ENCODE results near the gene BRD1. TPM values are rescaled to one million over a fixed set of nuclear protein-coding genes. Genes with fewer than 3 reads are reported as not detected.

Gene BRD1
- total RNA-seq, 4 donors from 2014 or later, result 15.6 to 25.2 (median 18.1) TPM

DNA sequence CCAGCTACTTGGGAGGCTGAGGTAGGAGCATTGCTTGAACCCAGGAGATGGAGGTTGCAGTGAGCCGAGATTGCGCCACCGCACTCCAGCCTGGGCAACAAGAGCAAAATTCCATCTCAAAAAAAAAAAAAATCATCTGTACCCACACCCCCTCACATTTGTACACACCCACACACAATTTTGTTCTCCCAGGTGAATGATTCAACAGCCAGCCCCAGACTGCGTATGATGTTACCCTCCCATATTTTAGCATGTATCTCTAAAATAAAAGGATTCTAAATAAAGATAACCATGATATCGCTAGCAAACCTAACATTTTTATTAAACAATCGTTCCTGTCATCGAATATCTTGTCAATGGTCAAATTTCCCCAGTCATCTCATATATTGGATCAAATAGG, 65.8 kb downstream of the BRD1 start:
- H3K27ac ChIP-seq, result no peak overlapping the region
- DNase-seq (no peak), ATAC-seq (no peak)
- no peaks in the 10 kb centered on the region for H3K27me3 ChIP-seq
- TF ChIP-seq, protein P1, sequence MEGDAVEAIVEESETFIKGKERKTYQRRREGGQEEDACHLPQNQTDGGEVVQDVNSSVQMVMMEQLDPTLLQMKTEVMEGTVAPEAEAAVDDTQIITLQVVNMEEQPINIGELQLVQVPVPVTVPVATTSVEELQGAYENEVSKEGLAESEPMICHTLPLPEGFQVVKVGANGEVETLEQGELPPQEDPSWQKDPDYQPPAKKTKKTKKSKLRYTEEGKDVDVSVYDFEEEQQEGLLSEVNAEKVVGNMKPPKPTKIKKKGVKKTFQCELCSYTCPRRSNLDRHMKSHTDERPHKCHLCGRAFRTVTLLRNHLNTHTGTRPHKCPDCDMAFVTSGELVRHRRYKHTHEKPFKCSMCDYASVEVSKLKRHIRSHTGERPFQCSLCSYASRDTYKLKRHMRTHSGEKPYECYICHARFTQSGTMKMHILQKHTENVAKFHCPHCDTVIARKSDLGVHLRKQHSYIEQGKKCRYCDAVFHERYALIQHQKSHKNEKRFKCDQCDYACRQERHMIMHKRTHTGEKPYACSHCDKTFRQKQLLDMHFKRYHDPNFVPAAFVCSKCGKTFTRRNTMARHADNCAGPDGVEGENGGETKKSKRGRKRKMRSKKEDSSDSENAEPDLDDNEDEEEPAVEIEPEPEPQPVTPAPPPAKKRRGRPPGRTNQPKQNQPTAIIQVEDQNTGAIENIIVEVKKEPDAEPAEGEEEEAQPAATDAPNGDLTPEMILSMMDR (IDR thresholded peaks at IDR 0.05 in 4 of 5, conservative IDR thresholded peaks at IDR 0.05 in 1 of 5), result no peak
- no peak for TF ChIP-seq POLR2A (IDR thresholded peaks at IDR 0.05)
- intact Hi-C loops (cut with DNase I; ENCODE audit: low total_unique reads), result no loop called here
- H3K9me3 ChIP-seq, result peaks cover 0 to 4% (median 3%) of the 10 kb centered on the region in 3 donors
- peaks cover 0 to 8% of the 10 kb centered on the region in 2 donors for H3K4me1 ChIP-seq
- H3K36me3 ChIP-seq, result no peaks in the 10 kb centered on the region
- in situ Hi-C loops (cut with MboI; ENCODE audit: low sequenced_read_pairs in 4 of 4), result loop anchor here in 3 of 4 donors (25.0 kb wide), 1 partner anchor 275 kb away; no protein-coding TSS in a partner anchor
- no peak overlapping the region for H3K4me3 ChIP-seq

DNA sequence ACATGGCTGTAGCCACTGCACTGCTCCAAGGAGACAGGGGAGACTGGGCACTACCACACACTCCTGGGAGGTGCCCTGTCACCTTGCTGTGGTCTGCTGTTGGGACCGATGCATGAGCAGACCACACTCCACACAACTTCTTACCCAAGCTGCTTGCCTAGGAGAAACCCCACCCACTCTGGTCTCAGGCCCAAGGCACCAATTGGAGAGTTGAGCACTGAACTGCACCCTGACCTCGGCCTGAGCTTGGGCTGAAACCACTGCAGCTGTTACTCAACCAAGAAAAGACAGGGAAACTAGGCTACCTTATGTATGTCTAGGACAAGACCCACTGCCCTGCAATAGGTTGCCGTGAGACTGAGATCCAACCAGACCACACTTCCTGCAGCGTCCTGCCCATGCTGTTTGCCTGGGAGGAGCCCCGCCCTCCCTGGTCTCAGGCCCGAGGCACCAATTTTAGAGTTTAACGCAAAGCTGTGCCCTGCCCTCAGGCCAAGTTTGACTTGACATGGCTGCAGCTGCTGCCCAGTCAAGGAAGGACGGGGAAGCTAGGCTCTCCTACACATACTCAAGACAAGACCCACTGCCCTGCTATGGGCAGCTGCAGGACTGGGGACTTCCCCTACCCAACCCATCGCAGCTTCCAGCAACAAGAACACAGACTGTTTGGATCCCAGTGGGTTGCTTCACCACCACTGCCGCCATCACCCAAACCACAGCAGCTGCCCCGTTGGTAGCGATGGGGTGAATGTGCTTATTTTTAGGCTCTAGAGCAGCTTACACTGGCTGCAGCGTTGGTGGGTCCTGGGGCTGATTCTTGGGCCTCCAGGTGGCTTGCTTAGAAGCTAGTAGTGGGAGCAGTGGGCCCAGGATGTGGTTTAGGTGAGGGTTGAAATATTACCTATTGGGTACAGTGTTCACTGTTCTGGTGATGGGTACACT, 66.8 kb downstream of the BRD1 start:
- intact Hi-C loops (cut with DNase I; ENCODE audit: low total_unique reads) (no loop called here), in situ Hi-C loops (cut with MboI; ENCODE audit: low sequenced_read_pairs in 4 of 4) (loop anchor here in 3 of 4 donors (25.0 kb wide), 1 partner anchor 276 kb away; no protein-coding TSS in a partner anchor)
- H3K36me3 ChIP-seq, result no peaks in the 10 kb centered on the region
- H3K4me1 ChIP-seq, result peaks cover 0 to 8% of the 10 kb centered on the region in 2 donors
- no peak overlapping the region for H3K4me3 ChIP-seq
- H3K9me3 ChIP-seq, result no peaks in the 10 kb centered on the region
- TF ChIP-seq, protein P1 (IDR thresholded peaks at IDR 0.05 in 4 of 5, conservative IDR thresholded peaks at IDR 0.05 in 1 of 5), result no peak
- TF ChIP-seq POLR2A (IDR thresholded peaks at IDR 0.05), result no peak
- no peak overlapping the region for H3K27ac ChIP-seq
- ATAC-seq (no peak), DNase-seq (peak in 1 of 2 donors; percentile 9)
- H3K27me3 ChIP-seq, result peaks cover 0 to 3% (median 0%) of the 10 kb centered on the region in 3 donors

DNA sequence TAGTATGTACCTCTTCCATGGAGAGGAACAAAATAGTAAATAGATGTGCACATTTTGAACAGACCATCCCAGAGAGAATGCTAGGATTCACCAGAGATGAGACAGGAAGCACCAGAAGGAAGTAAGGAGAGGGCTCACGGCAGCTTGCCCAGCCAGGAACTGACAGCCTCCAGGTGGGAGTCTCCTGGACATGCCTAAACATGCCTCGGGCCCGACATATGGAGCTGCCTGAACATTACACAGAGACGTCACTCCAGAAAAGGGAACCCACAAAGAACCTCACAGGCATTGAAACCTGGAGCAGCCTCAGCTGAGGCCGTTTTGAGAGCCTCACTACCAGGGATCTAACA, 67.4 kb downstream of the BRD1 start:
- Histone ChIP-seq H3K27me3 (peaks cover 0 to 3% (median 0%) of the 10 kb centered on the region in 3 donors), H3K4me1 (peaks cover 0 to 8% of the 10 kb centered on the region in 2 donors), H3K27ac (no peak overlapping the region), H3K4me3 (no peak overlapping the region), H3K36me3 (no peaks in the 10 kb centered on the region), H3K9me3 (no peaks in the 10 kb centered on the region)
- intact Hi-C loops (cut with DNase I; ENCODE audit: low total_unique reads) (no loop called here), in situ Hi-C loops (cut with MboI; ENCODE audit: low sequenced_read_pairs in 4 of 4) (loop anchor here in 3 of 4 donors (25.0 kb wide), 1 partner anchor 277 kb away; no protein-coding TSS in a partner anchor)
- ATAC-seq (no peak), DNase-seq (no peak)
- TF ChIP-seq, protein P1 (IDR thresholded peaks at IDR 0.05 in 4 of 5, conservative IDR thresholded peaks at IDR 0.05 in 1 of 5), result no peak
- no peak for TF ChIP-seq POLR2A (IDR thresholded peaks at IDR 0.05)

- TF ChIP-seq POLR2A (IDR thresholded peaks at IDR 0.05), result no peak
- Histone ChIP-seq H3K4me1 (peaks cover 0 to 8% of the 10 kb centered on the region in 2 donors), H3K4me3 (no peak overlapping the region), H3K27ac (no peak overlapping the region), H3K36me3 (no peaks in the 10 kb centered on the region), H3K9me3 (no peaks in the 10 kb centered on the region), H3K27me3 (peaks cover 0 to 3% (median 0%) of the 10 kb centered on the region in 3 donors)
- in situ Hi-C loops (cut with MboI; ENCODE audit: low sequenced_read_pairs in 4 of 4) (loop anchor here in 3 of 4 donors (25.0 kb wide), 1 partner anchor 281 kb away; no protein-coding TSS in a partner anchor), intact Hi-C loops (cut with DNase I; ENCODE audit: low total_unique reads) (no loop called here)
- ATAC-seq (no peak), DNase-seq (peak in 1 of 2 donors; percentile 8)
Measured at GRCh38 chr22:49756676-49757075, 71.0 kb downstream of the BRD1 start.

- intact Hi-C loops (cut with DNase I; ENCODE audit: low total_unique reads), result no loop called here
- no peak for ATAC-seq
- in situ Hi-C loops (cut with MboI; ENCODE audit: low sequenced_read_pairs in 4 of 4), result loop anchor here in 3 of 4 donors (25.0 kb wide), 1 partner anchor 281 kb away; no protein-coding TSS in a partner anchor
- Histone ChIP-seq H3K9me3 (no peaks in the 10 kb centered on the region), H3K36me3 (no peaks in the 10 kb centered on the region), H3K27ac (no peak overlapping the region), H3K4me3 (no peak overlapping the region), H3K4me1 (peaks cover 0 to 8% of the 10 kb centered on the region in 2 donors), H3K27me3 (peaks cover 0 to 3% (median 0%) of the 10 kb centered on the region in 3 donors)
- TF ChIP-seq POLR2A (IDR thresholded peaks at IDR 0.05), result no peak
- TF ChIP-seq, protein P1 (IDR thresholded peaks at IDR 0.05 in 4 of 5, conservative IDR thresholded peaks at IDR 0.05 in 1 of 5), result no peak
- DNase-seq, result no peak
Measured at GRCh38 chr22:49756201-49756600, 71.5 kb downstream of the BRD1 start.

Data from gastrocnemius medialis (tissue), 4 donors.